ENCODE results near the gene WDR59. TPM values are rescaled to one million over a fixed set of nuclear protein-coding genes. Genes with fewer than 3 reads are reported as not detected.

The WDR59 gene
- total and polyA plus RNA-seq, 9 of the 15 experiments (the other 6 are each of a cell fraction or from before 2014, with no cell fraction given): 12.7 to 126 (median 34.7) TPM

DNA sequence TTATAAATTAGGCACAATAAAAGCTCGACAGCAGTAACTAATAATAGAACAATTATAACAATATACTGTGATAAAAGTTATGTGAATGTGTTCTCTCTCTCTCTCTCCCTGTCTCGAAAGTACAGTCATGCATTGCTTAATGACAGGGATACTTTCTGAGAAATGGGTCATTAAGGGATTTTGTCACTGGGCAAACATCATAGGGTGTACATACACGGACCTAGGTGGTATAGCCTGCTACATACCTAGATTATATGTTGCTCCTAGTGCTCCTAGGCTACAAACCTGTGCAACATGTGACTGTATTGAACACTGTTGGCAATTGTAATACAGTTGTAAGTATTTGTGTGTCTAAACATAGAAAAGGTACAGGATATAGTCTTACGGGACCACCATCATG lies 20.8 kb upstream of the WDR59 start:
- no peak overlapping the region for H3K9ac ChIP-seq (ENCODE audit: insufficient read depth in 1 of 2, low read depth in 2 of 2, low read length in 2 of 2)
- DNase-seq (ENCODE audit: extremely low read depth in 1 of 4, low spot score in 3 of 4) (no peak), FAIRE-seq (no peak), ATAC-seq (no peak)
- no peaks in the 10 kb centered on the region for H3K9me3 ChIP-seq (replicated peaks; ENCODE audit: control insufficient read depth, insufficient read depth, low read depth, low read length)
- no peak overlapping the region for H3K27ac ChIP-seq (ENCODE audit: extremely low read depth, low read depth, low read length)
- CTCF ChIA-PET (ENCODE audit: low intra/inter-chr PET ratio): no interaction called here
- intact Hi-C loops (cut with micrococcal nuclease) (no loop called here), in situ Hi-C loops (cut with MboI) (no loop called here)
- peaks cover 13% of the 10 kb centered on the region; the same call in 2 of the 3 replicates for H3K36me3 ChIP-seq (ENCODE audit: control insufficient read depth, insufficient read depth, low read length)
- peaks cover 98% of the 10 kb centered on the region for H3K79me2 ChIP-seq (ENCODE audit: control insufficient read depth, insufficient read depth, low read length)
- H3K4me2 ChIP-seq (ENCODE audit: insufficient read depth, low read length): no peak overlapping the region
- POLR2A ChIA-PET: interaction anchor here (1.1 to 1.2 kb wide), 3 partner anchors 8 to 38 kb away, joined by 4 to 7 read pairs (median 4); no protein-coding TSS in a partner anchor
- TF ChIP-seq, protein P1, sequence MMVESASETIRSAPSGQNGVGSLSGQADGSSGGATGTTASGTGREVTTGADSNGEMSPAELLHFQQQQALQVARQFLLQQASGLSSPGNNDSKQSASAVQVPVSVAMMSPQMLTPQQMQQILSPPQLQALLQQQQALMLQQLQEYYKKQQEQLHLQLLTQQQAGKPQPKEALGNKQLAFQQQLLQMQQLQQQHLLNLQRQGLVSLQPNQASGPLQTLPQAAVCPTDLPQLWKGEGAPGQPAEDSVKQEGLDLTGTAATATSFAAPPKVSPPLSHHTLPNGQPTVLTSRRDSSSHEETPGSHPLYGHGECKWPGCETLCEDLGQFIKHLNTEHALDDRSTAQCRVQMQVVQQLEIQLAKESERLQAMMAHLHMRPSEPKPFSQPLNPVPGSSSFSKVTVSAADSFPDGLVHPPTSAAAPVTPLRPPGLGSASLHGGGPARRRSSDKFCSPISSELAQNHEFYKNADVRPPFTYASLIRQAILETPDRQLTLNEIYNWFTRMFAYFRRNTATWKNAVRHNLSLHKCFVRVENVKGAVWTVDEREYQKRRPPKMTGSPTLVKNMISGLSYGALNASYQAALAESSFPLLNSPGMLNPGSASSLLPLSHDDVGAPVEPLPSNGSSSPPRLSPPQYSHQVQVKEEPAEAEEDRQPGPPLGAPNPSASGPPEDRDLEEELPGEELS (CRISPR knock-in tag; IDR thresholded peaks at IDR 0.05; ENCODE audit: borderline replicate concordance): no peak
- no peak for TF ChIP-seq DPF2 (IDR thresholded peaks at IDR 0.05)
- no peaks in the 10 kb centered on the region for H3K9me1 ChIP-seq (ENCODE audit: control insufficient read depth, insufficient read depth, low read length)
- peaks cover 17 to 30% of the 10 kb centered on the region in 2 experiments for H3K4me1 ChIP-seq (replicated peaks in 1 of 2; ENCODE audit: control insufficient read depth in 2 of 2, insufficient read depth in 2 of 2, low read length in 2 of 2)
- peaks cover 22% of the 10 kb centered on the region; the same call in 1 of the 2 replicates for H4K20me1 ChIP-seq (replicated peaks; ENCODE audit: control insufficient read depth, insufficient read depth, low read length)
- no peak overlapping the region for H2AFZ ChIP-seq (ENCODE audit: low read depth, low read length)
- WGBS (ENCODE audit: insufficient coverage, low coverage, missing lambda C conversion rate): 78% methylated on average over 4 of the region's 4 CpGs
- H3K4me3 ChIP-seq: no peak overlapping the region
- no TSS peak for BruUV-seq (replicated peaks)
- no peaks in the 10 kb centered on the region for H3K27me3 ChIP-seq (ENCODE audit: control insufficient read depth in 2 of 2, insufficient read depth in 2 of 2, low read length in 2 of 2)

DNA sequence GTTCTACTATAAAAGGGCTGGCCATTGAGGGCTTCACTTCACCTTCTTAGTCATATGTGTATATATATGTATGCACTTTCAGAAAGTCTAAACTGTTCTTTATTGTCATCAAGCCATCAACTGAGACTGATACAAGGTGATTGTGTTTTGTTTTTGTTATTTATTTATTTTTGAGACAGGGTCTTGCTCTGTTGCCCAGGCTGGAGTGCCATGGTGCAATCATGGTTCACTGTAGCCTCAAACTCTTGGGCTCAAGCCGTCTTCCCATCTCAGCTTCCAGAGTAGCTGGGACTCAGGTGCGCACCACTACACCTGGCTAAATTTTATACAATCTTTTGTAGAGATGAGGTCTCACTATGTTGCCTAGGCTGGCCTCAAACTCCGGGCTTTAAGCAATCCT lies 19.5 kb upstream of the WDR59 start:
- BruUV-seq (replicated peaks): no TSS peak
- Histone ChIP-seq H3K9ac (ENCODE audit: insufficient read depth in 1 of 2, low read depth in 2 of 2, low read length in 2 of 2) (no peak overlapping the region), H3K9me3 (replicated peaks; ENCODE audit: control insufficient read depth, insufficient read depth, low read depth, low read length) (no peaks in the 10 kb centered on the region), H4K20me1 (replicated peaks; ENCODE audit: control insufficient read depth, insufficient read depth, low read length) (peaks cover 22% of the 10 kb centered on the region; the same call in 1 of the 2 replicates), H3K4me1 (replicated peaks in 1 of 2; ENCODE audit: control insufficient read depth in 2 of 2, insufficient read depth in 2 of 2, low read length in 2 of 2) (peaks cover 29 to 40% of the 10 kb centered on the region in 2 experiments), H3K36me3 (ENCODE audit: control insufficient read depth, insufficient read depth, low read length) (peaks cover 13% of the 10 kb centered on the region; the same call in 2 of the 3 replicates), H3K27ac (ENCODE audit: extremely low read depth, low read depth, low read length) (no peak overlapping the region), H2AFZ (ENCODE audit: low read depth, low read length) (no peak overlapping the region), H3K9me1 (ENCODE audit: control insufficient read depth, insufficient read depth, low read length) (no peaks in the 10 kb centered on the region), H3K27me3 (ENCODE audit: control insufficient read depth in 2 of 2, insufficient read depth in 2 of 2, low read length in 2 of 2) (no peaks in the 10 kb centered on the region), H3K4me3 (no peak overlapping the region), H3K4me2 (ENCODE audit: insufficient read depth, low read length) (no peak overlapping the region), H3K79me2 (ENCODE audit: control insufficient read depth, insufficient read depth, low read length) (peaks cover 100% of the 10 kb centered on the region)
- FAIRE-seq (no peak), DNase-seq (ENCODE audit: extremely low read depth in 1 of 4, low spot score in 3 of 4) (no peak), ATAC-seq (no peak)
- in situ Hi-C loops (cut with MboI) (no loop called here), intact Hi-C loops (cut with micrococcal nuclease) (no loop called here)
- peak; percentile 26; the same call in 1 of the 2 replicates for TF ChIP-seq ZNF121 (CRISPR knock-in tag; conservative IDR thresholded peaks at IDR 0.05)
- TF ChIP-seq, protein P2, sequence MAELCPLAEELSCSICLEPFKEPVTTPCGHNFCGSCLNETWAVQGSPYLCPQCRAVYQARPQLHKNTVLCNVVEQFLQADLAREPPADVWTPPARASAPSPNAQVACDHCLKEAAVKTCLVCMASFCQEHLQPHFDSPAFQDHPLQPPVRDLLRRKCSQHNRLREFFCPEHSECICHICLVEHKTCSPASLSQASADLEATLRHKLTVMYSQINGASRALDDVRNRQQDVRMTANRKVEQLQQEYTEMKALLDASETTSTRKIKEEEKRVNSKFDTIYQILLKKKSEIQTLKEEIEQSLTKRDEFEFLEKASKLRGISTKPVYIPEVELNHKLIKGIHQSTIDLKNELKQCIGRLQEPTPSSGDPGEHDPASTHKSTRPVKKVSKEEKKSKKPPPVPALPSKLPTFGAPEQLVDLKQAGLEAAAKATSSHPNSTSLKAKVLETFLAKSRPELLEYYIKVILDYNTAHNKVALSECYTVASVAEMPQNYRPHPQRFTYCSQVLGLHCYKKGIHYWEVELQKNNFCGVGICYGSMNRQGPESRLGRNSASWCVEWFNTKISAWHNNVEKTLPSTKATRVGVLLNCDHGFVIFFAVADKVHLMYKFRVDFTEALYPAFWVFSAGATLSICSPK (IDR thresholded peaks at IDR 0.05; ENCODE audit: borderline replicate concordance): no peak
- POLR2A ChIA-PET: interaction anchor here (1.1 to 1.2 kb wide), 3 partner anchors 9 to 39 kb away, joined by 4 to 7 read pairs (median 4); no protein-coding TSS in a partner anchor
- 97% methylated on average over 3 of the region's 3 CpGs for WGBS (ENCODE audit: insufficient coverage, low coverage, missing lambda C conversion rate)
- CTCF ChIA-PET (ENCODE audit: low intra/inter-chr PET ratio): no interaction called here
